GM12878 (cell line): ENCODE data around the gene TXNRD1. TPM values are rescaled to one million over a fixed set of nuclear protein-coding genes. Genes with fewer than 3 reads are reported as not detected.

Experiments used
- ATAC-seq: fragments of 200-7000 bp; cut with Tn5 transposase; 3 replicates; pipeline ENCODE4 v1.9.1; 2020; ENCODE audit warnings: mild to moderate bottlenecking, moderate library complexity
- BruUV-seq: library from RNA; stranded (reverse); fragments of 400-500 nt; replicated peaks from 2 replicates; lab custom pipeline; 2021; lab: Mats Ljungman, UMichigan
- CTCF ChIA-PET: fragments of 300-600 bp; sonication (Branson Sonifier 250); formaldehyde crosslinking; extraction: SDS; loops from one replicate; lab custom pipeline; 2021; ENCODE audit warnings: inconsistent platforms; lab: Yijun Ruan, JAX
- POLR2A ChIA-PET: fragments of 350-600 bp; formaldehyde crosslinking; extraction: SDS; loops from one replicate; lab custom pipeline; 2021; ENCODE audit warnings: inconsistent platforms; lab: Charles Lee
- RAD21 ChIA-PET: fragments of 300-600 bp; sonication (Branson Sonifier 250); formaldehyde crosslinking; loops from one replicate; lab custom pipeline; 2023; ENCODE audit warnings: antibody characterized with exemption; ENCODE audit not compliant: unreplicated experiment; lab: Charles Lee
- SMC1A ChIA-PET: fragments of 300-600 bp; sonication (Branson Sonifier 250); formaldehyde crosslinking; loops from one replicate; lab custom pipeline; 2023; ENCODE audit not compliant: unreplicated experiment, uncharacterized antibody; lab: Charles Lee
- DNase-seq: peaks from one replicate; pipeline ENCODE4 v3.0.0-alpha.2; 2011; ENCODE audit warnings: low read depth, low spot score
- FAIRE-seq: peaks from 3 replicates; lab custom pipeline; 2011; peaks lifted over from hg19 to GRCh38; lab: Jason Lieb, UNC
- H2AFZ ChIP-seq: 2 replicates; pipeline ENCODE4 v1.6.0; 2011; ENCODE audit warnings: low read depth, low read length, control low read depth; ENCODE audit not compliant: control insufficient read depth
- H3K27ac ChIP-seq: 2 replicates; pipeline ENCODE4 v1.5.1; 2011; ENCODE audit warnings: control low read depth; ENCODE audit not compliant: control insufficient read depth, insufficient read depth
- H3K27me3 ChIP-seq, 2 experiments: replicated peaks in 1 of 2; 2 replicates each; pipeline versions ENCODE4 v1.6.0 to v1.6.1; 2011; ENCODE audit warnings: low read length in 1 of 2; ENCODE audit not compliant: control insufficient read depth in 2 of 2, insufficient read depth in 2 of 2
- H3K36me3 ChIP-seq, 2 experiments: 2 replicates each; pipeline ENCODE4 v1.5.1; 2011; ENCODE audit warnings: low read length in 1 of 2; ENCODE audit not compliant: control insufficient read depth in 2 of 2, insufficient read depth in 2 of 2
- H3K4me1 ChIP-seq: 2 replicates; pipeline ENCODE4 v1.6.1; 2011; ENCODE audit warnings: mild to moderate bottlenecking, low read length, moderate library complexity, mixed read lengths; ENCODE audit not compliant: control insufficient read depth, insufficient read depth
- H3K4me2 ChIP-seq: 2 replicates; pipeline ENCODE4 v1.6.0; 2011; ENCODE audit warnings: control low read depth; ENCODE audit not compliant: control insufficient read depth, insufficient read depth
- H3K4me3 ChIP-seq: fragments of 200-600 bp; sonication (generic); 2 replicates; pipeline ENCODE4 v1.5.1; 2016
- H3K79me2 ChIP-seq: 2 replicates; pipeline ENCODE4 v1.6.0; 2011; ENCODE audit warnings: low read length; ENCODE audit not compliant: control insufficient read depth, insufficient read depth
- H3K9ac ChIP-seq: 2 replicates; pipeline ENCODE4 v1.8.0; 2011; ENCODE audit warnings: low read length, control low read depth, mixed read lengths; ENCODE audit not compliant: control insufficient read depth, insufficient read depth
- H3K9me3 ChIP-seq: replicated peaks from 3 replicates; pipeline ENCODE4 v1.5.1; 2011; ENCODE audit warnings: mild to moderate bottlenecking, low read length; ENCODE audit not compliant: control insufficient read depth, insufficient read depth
- H4K20me1 ChIP-seq: 2 replicates; pipeline ENCODE4 v1.6.0; 2011; ENCODE audit not compliant: control insufficient read depth, insufficient read depth
- ASH2L ChIP-seq: fragments of 300-600, 200-600 bp; sonication (generic); IDR thresholded peaks from 2 replicates; pipeline ENCODE4 v1.6.1; 2017; ENCODE audit warnings: low read depth, mild to moderate bottlenecking, borderline replicate concordance
- CBFB ChIP-seq: IDR thresholded peaks from 2 replicates; pipeline ENCODE4 v1.6.1; 2016; ENCODE audit warnings: antibody characterized with exemption, low read depth
- CBX5 ChIP-seq: sonication (generic); IDR thresholded peaks from 2 replicates; pipeline ENCODE4 v1.6.1; 2016; ENCODE audit warnings: low read depth, moderate library complexity, mild to moderate bottlenecking, inconsistent platforms
- NR2C1 ChIP-seq: fragments of 450-650 bp; IDR thresholded peaks from 2 replicates; pipeline ENCODE4 v1.6.1; 2017; ENCODE audit warnings: antibody characterized with exemption, mild to moderate bottlenecking, moderate library complexity
- RUNX3 ChIP-seq: IDR thresholded peaks from 2 replicates; pipeline ENCODE4 v1.6.1; 2012; ENCODE audit warnings: low read length, inconsistent platforms
- TAF1 ChIP-seq: IDR thresholded peaks from 2 replicates; pipeline ENCODE4 v1.6.1; 2011; ENCODE audit warnings: mild to moderate bottlenecking, low read depth, low read length, borderline replicate concordance
- WGBS: methylation state at CpG from one replicate; pipeline ENCODE4 v1.1.6; 2016; ENCODE audit warnings: low lambda C conversion rate; ENCODE audit not compliant: insufficient replicate concordance, insufficient coverage; ENCODE audit errors: missing lambda C conversion rate; 5-methylcytosine and 5-hydroxymethylcytosine counted together
- in situ Hi-C: fragments of 300-500 bp; cut with MboI; formaldehyde crosslinking; loops from 9 replicates; pipeline ENCODE4 v1.14.3; 2018; ENCODE audit warnings: mixed read lengths
- intact Hi-C: fragments of 100-400 bp; cut with micrococcal nuclease; formaldehyde crosslinking; loops from one replicate; pipeline ENCODE4 v1.14.2; 2022; ENCODE audit not compliant: unreplicated experiment
- polyA plus RNA-seq, 11 experiments: library from polyadenylated mRNA; depleted of rRNA in 4 of 11; unstranded in 6 of 11; stranded (reverse) in 5 of 11; fragments of >200 nt; fragmentation: Nextera tagmentation in 4 of 11; fragmentation: Illumina TruSeq in 1 of 11; extraction: Ambion mirVana in 4 of 11; extraction: Trizol in 1 of 11; gene quantifications; 1 replicate in 1 of 11; 2 replicates in 10 of 11; pipeline versions ENCODE4 v1.2.1 to v1.2.3, GENCODE V29; 2011 to 2016; ENCODE audit warnings: inconsistent platforms in 2 of 11, missing spikeins in 2 of 11, low read depth in 1 of 11
- total RNA-seq, 4 experiments: library from RNA; depleted of rRNA in 3 of 4; stranded (reverse); fragments of >200 nt in 3 of 4; fragmentation: Illumina TruSeq in 1 of 4; extraction: Trizol in 1 of 4; gene quantifications; 2 replicates each; pipeline versions ENCODE4 v1.2.1 to v1.2.3, GENCODE V29; 2013 to 2021
- TF ChIP-seq, protein P1 (sequence below): IDR thresholded peaks from 2 replicates; pipeline ENCODE4 v1.6.1; 2011; ENCODE audit warnings: low read depth, mild to moderate bottlenecking, low read length, moderate library complexity, borderline replicate concordance; ENCODE audit errors: extremely low read depth
- TF ChIP-seq, protein P2 (sequence below): fragments of 450-650 bp; IDR thresholded peaks from 2 replicates; pipeline ENCODE4 v1.6.1; 2018; ENCODE audit warnings: mild to moderate bottlenecking, low read depth, moderate library complexity; ENCODE audit not compliant: partially characterized antibody

TXNRD1 gene
- total and polyA plus RNA-seq, 10 of the 15 experiments (the other 5 are each of a cell fraction or from before 2014, with no cell fraction given) = 52.6 to 84.6 (median 67.8) TPM

DNA sequence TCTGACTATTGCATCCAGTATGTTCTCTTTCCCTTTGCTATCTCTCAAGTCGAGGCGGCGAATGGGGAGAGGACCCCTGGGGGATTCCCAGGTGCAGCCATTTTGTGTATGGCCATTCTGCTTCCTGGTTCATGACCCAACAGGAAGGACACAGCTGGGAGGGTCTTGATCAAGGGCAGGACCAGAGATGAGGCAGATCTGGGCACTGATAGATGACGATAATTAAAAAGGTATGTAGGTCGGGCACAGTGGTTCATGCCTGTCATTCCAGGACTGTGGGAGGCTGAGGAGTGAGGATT lies 161.9 kb downstream of the TXNRD1 start:
- no peak overlapping the region for H3K4me2 ChIP-seq
- TF ChIP-seq, protein P1, sequence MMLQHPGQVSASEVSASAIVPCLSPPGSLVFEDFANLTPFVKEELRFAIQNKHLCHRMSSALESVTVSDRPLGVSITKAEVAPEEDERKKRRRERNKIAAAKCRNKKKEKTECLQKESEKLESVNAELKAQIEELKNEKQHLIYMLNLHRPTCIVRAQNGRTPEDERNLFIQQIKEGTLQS = no peak
- 0 out of 2 replicates have a peak, but pooled peaks have one; percentile 40 for TF ChIP-seq NR2C1
- TF ChIP-seq ASH2L = no peak
- TF ChIP-seq, protein P2, sequence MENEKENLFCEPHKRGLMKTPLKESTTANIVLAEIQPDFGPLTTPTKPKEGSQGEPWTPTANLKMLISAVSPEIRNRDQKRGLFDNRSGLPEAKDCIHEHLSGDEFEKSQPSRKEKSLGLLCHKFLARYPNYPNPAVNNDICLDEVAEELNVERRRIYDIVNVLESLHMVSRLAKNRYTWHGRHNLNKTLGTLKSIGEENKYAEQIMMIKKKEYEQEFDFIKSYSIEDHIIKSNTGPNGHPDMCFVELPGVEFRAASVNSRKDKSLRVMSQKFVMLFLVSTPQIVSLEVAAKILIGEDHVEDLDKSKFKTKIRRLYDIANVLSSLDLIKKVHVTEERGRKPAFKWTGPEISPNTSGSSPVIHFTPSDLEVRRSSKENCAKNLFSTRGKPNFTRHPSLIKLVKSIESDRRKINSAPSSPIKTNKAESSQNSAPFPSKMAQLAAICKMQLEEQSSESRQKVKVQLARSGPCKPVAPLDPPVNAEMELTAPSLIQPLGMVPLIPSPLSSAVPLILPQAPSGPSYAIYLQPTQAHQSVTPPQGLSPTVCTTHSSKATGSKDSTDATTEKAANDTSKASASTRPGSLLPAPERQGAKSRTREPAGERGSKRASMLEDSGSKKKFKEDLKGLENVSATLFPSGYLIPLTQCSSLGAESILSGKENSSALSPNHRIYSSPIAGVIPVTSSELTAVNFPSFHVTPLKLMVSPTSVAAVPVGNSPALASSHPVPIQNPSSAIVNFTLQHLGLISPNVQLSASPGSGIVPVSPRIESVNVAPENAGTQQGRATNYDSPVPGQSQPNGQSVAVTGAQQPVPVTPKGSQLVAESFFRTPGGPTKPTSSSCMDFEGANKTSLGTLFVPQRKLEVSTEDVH = no peak
- TF ChIP-seq CBX5 = no peak
- no peak for TF ChIP-seq TAF1
- TF ChIP-seq CBFB = no peak
- TF ChIP-seq RUNX3 = no peak
- ChIA-PET SMC1A (interaction anchor here (0.8 kb wide), 1 partner anchor 457 kb away, joined by 4 read pairs; no protein-coding TSS in a partner anchor), CTCF (interaction anchor here (6.8 kb wide), 1 partner anchor 676 kb away, joined by 142 read pairs; no protein-coding TSS in a partner anchor), POLR2A (no interaction called here), RAD21 (interaction anchor here (1.1 to 1.5 kb wide), 2 partner anchors 314 to 676 kb away, joined by 3 read pairs; no protein-coding TSS in a partner anchor)
- in situ Hi-C loops (no loop called here), intact Hi-C loops (no loop called here)
- 74% methylated on average over 5 of the region's 5 CpGs for WGBS
- no peaks in the 10 kb centered on the region for H4K20me1 ChIP-seq
- no peaks in the 10 kb centered on the region for H3K9me3 ChIP-seq
- no TSS peak for BruUV-seq
- H3K27ac ChIP-seq = no peak overlapping the region
- H3K79me2 ChIP-seq = no peaks in the 10 kb centered on the region
- FAIRE-seq (no peak), DNase-seq (no peak), ATAC-seq (no peak)
- H2AFZ ChIP-seq = no peak overlapping the region
- no peaks in the 10 kb centered on the region for H3K4me1 ChIP-seq
- no peaks in the 10 kb centered on the region for H3K27me3 ChIP-seq
- no peaks in the 10 kb centered on the region for H3K36me3 ChIP-seq
- no peak overlapping the region for H3K4me3 ChIP-seq
- H3K9ac ChIP-seq = no peak overlapping the region
